Hepatic stellate cell (primary cell): ENCODE data around the gene AGR2.
"Not testable (repeated sequence)": the region's sequence is repeated elsewhere in the genome, so short reads cannot be mapped to it uniquely, and the experiment has no call there.

Source experiments
- DNase-seq: peaks from one replicate; pipeline ENCODE4 v3.0.0; 2011; ENCODE audit warnings: low spot score

The AGR2 gene

GRCh38 chr7:16773884-16774283 lies 30.9 kb downstream of the AGR2 start:
- no peak for DNase-seq

- DNase-seq, result no peak
These were observed 31.5 kb downstream of the AGR2 start for GRCh38 chr7:16773326-16773725.

- no peak for DNase-seq
These were observed 34.0 kb downstream of the AGR2 start for GRCh38 chr7:16770657-16771329.

GRCh38 chr7:16769994-16770393 lies 34.8 kb downstream of the AGR2 start:
- not testable (repeated sequence) for DNase-seq

- DNase-seq, result no peak
These were observed 39.4 kb downstream of the AGR2 start for GRCh38 chr7:16765436-16765859.

- DNase-seq, result no peak
These were observed 39.9 kb downstream of the AGR2 start for GRCh38 chr7:16764942-16765341.

- DNase-seq, result no peak
These were observed 42.6 kb downstream of the AGR2 start for GRCh38 chr7:16762177-16762576.

- DNase-seq, result no peak
These were observed 45.0 kb downstream of the AGR2 start for GRCh38 chr7:16759840-16760239.

GRCh38 chr7:16758631-16759611 lies 45.9 kb downstream of the AGR2 start:
- DNase-seq, result no peak

GRCh38 chr7:16758036-16758435 lies 46.8 kb downstream of the AGR2 start:
- no peak for DNase-seq

GRCh38 chr7:16755397-16755796 lies 49.4 kb downstream of the AGR2 start:
- no peak for DNase-seq

- DNase-seq, result no peak
These were observed 49.9 kb downstream of the AGR2 start for GRCh38 chr7:16754856-16755317.

- peak; percentile 18 for DNase-seq
These were observed 50.6 kb downstream of the AGR2 start for GRCh38 chr7:16753932-16754855.

GRCh38 chr7:16753102-16753931 lies 51.5 kb downstream of the AGR2 start, which contains the start of gene TSPAN13:
Gene TSPAN13, plus strand, starts transcription at chr7:16753755. Its CDS starts 213 bp downstream, at chr7:16753968.
- peak; percentile 45 for DNase-seq

GRCh38 chr7:16747102-16747501 lies 57.7 kb downstream of the AGR2 start:
- no peak for DNase-seq

GRCh38 chr7:16745645-16746044 lies 59.2 kb downstream of the AGR2 start:
- no peak for DNase-seq

- no peak for DNase-seq
These were observed 60.1 kb downstream of the AGR2 start for GRCh38 chr7:16744518-16745250.

- DNase-seq, result no peak
These were observed 61.6 kb downstream of the AGR2 start for GRCh38 chr7:16743236-16743635.

- DNase-seq, result no peak
These were observed 62.3 kb downstream of the AGR2 start for GRCh38 chr7:16742547-16742946.
